Right lobe of liver (tissue), 6 donors: ENCODE results near the gene BIVM. TPM values are rescaled to one million over a fixed set of nuclear protein-coding genes. Genes with fewer than 3 reads are reported as not detected.

Experiments used
- ATAC-seq, 4 donors: fragments of 200-7000 bp; cut with Tn5 transposase; one replicate each; pipeline ENCODE4 v1.9.1; 2020; ENCODE audit warnings: mild to moderate bottlenecking in 4 of 4, moderate library complexity in 4 of 4
- DNase-seq, 3 donors: peaks; one replicate each; pipeline ENCODE4 v3.0.0-alpha.2; 2020
- H3K27ac ChIP-seq, 3 donors: fragments of 200-600 bp; one replicate each; pipeline ENCODE4 v1.8.0; 2022
- H3K27me3 ChIP-seq, 2 donors: fragments of 200-600 bp; one replicate each; pipeline ENCODE4 v1.8.0; 2022
- H3K36me3 ChIP-seq, 4 donors: fragments of 200-600 bp; sonication (generic) in 1 of 4; one replicate each; pipeline versions ENCODE4 v1.5.1 to v1.8.0; 2017 to 2022; ENCODE audit warnings: control low read depth in 1 of 4
- H3K4me1 ChIP-seq, 4 donors: fragments of 200-600 bp; sonication (generic) in 1 of 4; one replicate each; pipeline versions ENCODE4 v1.5.1 to v1.8.0; 2017 to 2022; ENCODE audit warnings: control low read depth in 1 of 4
- H3K4me3 ChIP-seq, 3 donors: fragments of 200-600 bp; one replicate each; pipeline ENCODE4 v1.8.0; 2022
- H3K9me3 ChIP-seq, 4 donors: fragments of 200-600 bp; sonication (generic) in 1 of 4; one replicate each; pipeline versions ENCODE4 v1.5.1 to v1.8.0; 2017 to 2022; ENCODE audit warnings: control low read depth in 1 of 4
- POLR2A ChIP-seq: fragments of 450-650 bp; IDR thresholded peaks from one replicate; pipeline ENCODE4 v1.6.1; 2017; ENCODE audit warnings: antibody characterized with exemption, mild to moderate bottlenecking
- WGBS: methylation state at CpG from one replicate; pipeline ENCODE4 v1.1.6; 2018; ENCODE audit warnings: low coverage, low lambda C conversion rate; ENCODE audit not compliant: insufficient coverage; ENCODE audit errors: missing lambda C conversion rate; 5-methylcytosine and 5-hydroxymethylcytosine counted together
- intact Hi-C, 2 donors: fragments of 100-400 bp; cut with DNase I; formaldehyde crosslinking; loops; one replicate each; pipeline versions ENCODE4 v1.11.2 to v1.14.1; 2022
- total RNA-seq, 6 experiments: library from RNA; depleted of rRNA in 2 of 6; stranded (reverse); fragments of >200 nt in 2 of 6; fragmentation: NEBNext Ultra II Directional in 3 of 6; extraction: Animal tissue kit (Norgen Biotek cat#: 25700) in 3 of 6; gene quantifications; one replicate each; pipeline versions ENCODE4 v1.1.0 to v1.2.4, GENCODE V29; 2016 to 2023
- TF ChIP-seq, protein P1 (sequence below), 4 donors: fragments of 200-600 bp in 3 of 4; fragments of 450-650 bp in 1 of 4; IDR thresholded peaks; one replicate each; pipeline versions ENCODE4 v1.5.1 to v1.8.0; 2016 to 2022; ENCODE audit warnings: antibody characterized with exemption in 4 of 4, mild to moderate bottlenecking in 2 of 4
- donor health status: DM: no; HTN: yes; CAD: no.
- donor health status: DM: no; HTN: no; CAD: no.
- donor health status: DM: no; HTN: no; CAD: no.
- donor health status: DM: no; HTN: yes; CAD: no.
- donor health status: DM: no; HTN: yes; CAD: no.

Gene BIVM
- total RNA-seq, 6 experiments from 2014 or later: 12.0 to 19.4 (median 16.8) TPM

DNA sequence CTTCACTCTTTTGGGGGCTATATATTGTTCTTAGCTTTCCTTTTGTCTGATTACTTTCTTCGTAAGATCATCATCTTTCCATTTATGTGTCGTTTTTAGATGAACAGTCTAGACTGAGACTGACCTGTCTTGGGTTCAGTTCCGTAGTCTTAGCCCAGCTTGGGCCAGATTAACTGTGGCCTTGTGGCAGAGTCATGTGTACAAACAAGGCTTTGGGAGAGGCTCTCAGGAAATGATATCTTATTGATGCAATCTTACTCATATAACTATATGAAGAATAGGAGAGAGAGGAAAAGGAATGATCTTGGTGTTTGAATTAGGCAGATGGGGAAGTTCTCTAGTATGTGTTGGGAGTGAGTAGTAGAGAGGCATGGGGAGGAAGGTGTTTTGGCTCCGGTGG is 40.1 kb downstream of the BIVM start:
- intact Hi-C loops: no loop called here
- no peak for DNase-seq
- peaks cover 0 to 3% (median 0%) of the 10 kb centered on the region in 4 donors for H3K4me1 ChIP-seq
- H3K27me3 ChIP-seq: no peaks in the 10 kb centered on the region
- no peak for ATAC-seq
- H3K9me3 ChIP-seq: no peaks in the 10 kb centered on the region
- WGBS: 44% methylated on average over 4 of the region's 4 CpGs
- H3K36me3 ChIP-seq: peaks cover 0 to 16% (median 5%) of the 10 kb centered on the region in 4 donors
- no peak overlapping the region for H3K27ac ChIP-seq
- no peak for TF ChIP-seq POLR2A
- TF ChIP-seq, protein P1, sequence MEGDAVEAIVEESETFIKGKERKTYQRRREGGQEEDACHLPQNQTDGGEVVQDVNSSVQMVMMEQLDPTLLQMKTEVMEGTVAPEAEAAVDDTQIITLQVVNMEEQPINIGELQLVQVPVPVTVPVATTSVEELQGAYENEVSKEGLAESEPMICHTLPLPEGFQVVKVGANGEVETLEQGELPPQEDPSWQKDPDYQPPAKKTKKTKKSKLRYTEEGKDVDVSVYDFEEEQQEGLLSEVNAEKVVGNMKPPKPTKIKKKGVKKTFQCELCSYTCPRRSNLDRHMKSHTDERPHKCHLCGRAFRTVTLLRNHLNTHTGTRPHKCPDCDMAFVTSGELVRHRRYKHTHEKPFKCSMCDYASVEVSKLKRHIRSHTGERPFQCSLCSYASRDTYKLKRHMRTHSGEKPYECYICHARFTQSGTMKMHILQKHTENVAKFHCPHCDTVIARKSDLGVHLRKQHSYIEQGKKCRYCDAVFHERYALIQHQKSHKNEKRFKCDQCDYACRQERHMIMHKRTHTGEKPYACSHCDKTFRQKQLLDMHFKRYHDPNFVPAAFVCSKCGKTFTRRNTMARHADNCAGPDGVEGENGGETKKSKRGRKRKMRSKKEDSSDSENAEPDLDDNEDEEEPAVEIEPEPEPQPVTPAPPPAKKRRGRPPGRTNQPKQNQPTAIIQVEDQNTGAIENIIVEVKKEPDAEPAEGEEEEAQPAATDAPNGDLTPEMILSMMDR (IDR thresholded peaks at IDR 0.05): no peak
- H3K4me3 ChIP-seq: no peak overlapping the region

GRCh38 chr13:102839462-102839861 is 40.5 kb downstream of the BIVM start:
- intact Hi-C loops: no loop called here
- DNase-seq: no peak
- Histone ChIP-seq H3K9me3 (no peaks in the 10 kb centered on the region), H3K4me1 (peaks cover 0 to 3% (median 0%) of the 10 kb centered on the region in 4 donors), H3K36me3 (peaks cover 0 to 12% (median 5%) of the 10 kb centered on the region in 4 donors), H3K27ac (no peak overlapping the region), H3K27me3 (no peaks in the 10 kb centered on the region), H3K4me3 (no peak overlapping the region)
- peak in 2 of 4 donors; percentile 34 to 52 for ATAC-seq
- no peak for TF ChIP-seq POLR2A
- TF ChIP-seq, protein P1 (IDR thresholded peaks at IDR 0.05): no peak
- WGBS: 92% methylated on average over 4 of the region's 5 CpGs

DNA sequence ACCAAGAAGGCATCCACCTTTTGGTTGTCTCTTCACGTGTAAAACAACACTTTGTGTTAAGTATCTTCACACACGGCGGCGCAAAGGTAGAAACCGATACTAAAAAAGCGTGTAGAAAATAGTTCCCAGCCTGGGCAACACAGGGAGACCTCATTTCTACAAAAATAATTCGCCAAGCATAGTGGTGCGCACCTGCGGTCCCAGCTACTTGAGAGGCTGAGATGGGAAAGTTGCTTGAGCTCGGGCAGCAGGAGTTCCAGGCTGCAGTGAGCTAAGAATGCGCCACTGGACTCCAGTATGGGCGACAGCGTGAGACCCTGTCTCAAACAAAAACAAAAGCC is 46.3 kb downstream of the BIVM start:
- Histone ChIP-seq H3K36me3 (no peaks in the 10 kb centered on the region), H3K27ac (peak overlapping the region; percentile 84 to 97 (median 94)), H3K9me3 (no peaks in the 10 kb centered on the region), H3K4me3 (peak overlapping the region; percentile 78 to 93 (median 90)), H3K4me1 (peaks cover 0 to 20% (median 7%) of the 10 kb centered on the region in 4 donors), H3K27me3 (no peaks in the 10 kb centered on the region)
- DNase-seq (no peak), ATAC-seq (peak; percentile 20 to 44 (median 26))
- TF ChIP-seq, protein P1 (IDR thresholded peaks at IDR 0.05): no peak
- no peak for TF ChIP-seq POLR2A
- intact Hi-C loops: loop anchor here in 1 of 2 donors (10.0 kb wide), 1 partner anchor 260 kb away; no protein-coding TSS in a partner anchor
- under 1% methylated on average over 13 of the region's 13 CpGs for WGBS

DNA sequence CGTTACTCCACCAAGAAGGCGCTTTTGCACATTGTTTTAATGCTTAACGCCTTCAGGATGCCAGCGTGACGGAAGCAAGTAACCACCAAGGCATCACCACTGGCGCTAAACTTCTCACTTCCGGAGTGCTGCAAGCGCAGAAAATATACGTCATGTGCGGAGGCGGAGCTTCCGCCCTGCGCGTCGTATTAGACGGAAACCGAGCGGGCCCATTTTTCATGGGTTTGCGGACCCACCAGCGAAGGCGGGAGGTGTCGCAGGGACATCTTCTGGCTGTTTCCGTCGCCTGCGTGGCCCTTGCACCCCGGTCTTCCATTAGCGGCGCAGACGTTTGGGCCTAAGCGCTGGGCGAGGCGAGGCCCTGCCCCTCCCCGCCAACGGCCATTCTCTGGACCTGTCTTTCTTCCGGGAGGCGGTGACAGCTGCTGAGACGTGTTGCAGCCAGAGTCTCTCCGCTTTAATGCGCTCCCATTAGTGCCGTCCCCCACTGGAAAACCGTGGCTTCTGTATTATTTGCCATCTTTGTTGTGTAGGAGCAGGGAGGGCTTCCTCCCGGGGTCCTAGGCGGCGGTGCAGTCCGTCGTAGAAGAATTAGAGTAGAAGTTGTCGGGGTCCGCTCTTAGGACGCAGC is 46.8 kb downstream of the BIVM start, which contains the start of gene ERCC5:
TSS of gene ERCC5 (plus strand) at position 403 of the 631 bp plus-strand sequence. CDS start 235 bp downstream, outside the sequence.
- ATAC-seq (peak; percentile 89 to 96 (median 93)), DNase-seq (peak; percentile 93 to 96 (median 96))
- Histone ChIP-seq H3K4me1 (peaks cover 0 to 20% (median 7%) of the 10 kb centered on the region in 4 donors), H3K36me3 (no peaks in the 10 kb centered on the region), H3K27me3 (no peaks in the 10 kb centered on the region), H3K4me3 (peak within 1 kb of the TSS; percentile 78 to 93 (median 90)), H3K27ac (peak within 1 kb of the TSS; percentile 84 to 97 (median 94)), H3K9me3 (no peaks in the 10 kb centered on the region)
- intact Hi-C loops: loop anchor here in 1 of 2 donors (10.0 kb wide), 1 partner anchor 261 kb away; no protein-coding TSS in a partner anchor
- 0% methylated on average over 26 of the region's 49 CpGs for WGBS
- TF ChIP-seq POLR2A: peak; percentile 89
- TF ChIP-seq, protein P1 (IDR thresholded peaks at IDR 0.05): peak in 2 of 4 donors; percentile 10 to 35
